ENCODE data around the gene ATP1B2. TPM values are rescaled to one million over a fixed set of nuclear protein-coding genes. Genes with fewer than 3 reads are reported as not detected.
A peak's percentile ranks its signal among the peaks of the same experiment; 100 is the strongest.

ATP1B2 gene
- total RNA-seq, 4 donors from 2014 or later, result 0.28 to 1.4 (median 0.48) TPM; not detected in 1

GRCh38 chr17:7703584-7704479 is 53.1 kb downstream of the ATP1B2 start:
- DNase-seq (ENCODE audit: low spot score), result no peak
- no peak for TF ChIP-seq CTCF (IDR thresholded peaks at IDR 0.05)
- peak; percentile 23 for ATAC-seq (ENCODE audit: low FRiP score)

GRCh38 chr17:7704601-7705268 is 54.0 kb downstream of the ATP1B2 start, which contains the start of gene EFNB3:
Gene EFNB3 (plus strand): TSS chr17:7705202. CDS start chr17:7705599, 397 bp downstream.
- no peak for TF ChIP-seq CTCF (IDR thresholded peaks at IDR 0.05)
- ATAC-seq (ENCODE audit: low FRiP score) (peak; percentile 54), DNase-seq (ENCODE audit: low spot score) (no peak)

- ATAC-seq (ENCODE audit: low FRiP score) (peak; percentile 29), DNase-seq (ENCODE audit: low spot score) (no peak)
- no peak for TF ChIP-seq CTCF (IDR thresholded peaks at IDR 0.05)
Measured at GRCh38 chr17:7705269-7706255, 54.8 kb downstream of the ATP1B2 start.

- DNase-seq (ENCODE audit: low spot score) (no peak), ATAC-seq (ENCODE audit: low FRiP score) (no peak)
- no peak for TF ChIP-seq CTCF (IDR thresholded peaks at IDR 0.05)
Measured at GRCh38 chr17:7706631-7707354, 56.1 kb downstream of the ATP1B2 start.

Other genes starting within 250 kb of the ATP1B2 start
- gene TMEM256, start 246.8 kb upstream of the ATP1B2 start, total RNA-seq, result 10 to 100 TPM; 45.8 to 98.2 (median 83.2) TPM
- 1 to 10 TPM; 6.1 to 8.8 (median 8.1) TPM for gene NLGN2, start 243.1 kb upstream of the ATP1B2 start, total RNA-seq
- gene SPEM1, start 230.6 kb upstream of the ATP1B2 start, total RNA-seq, result not detected
- gene SPEM2, start 225.3 kb upstream of the ATP1B2 start, total RNA-seq, result not detected
- gene SPEM3, start 222.1 kb upstream of the ATP1B2 start, total RNA-seq, result not detected
- gene TMEM102, start 215.5 kb upstream of the ATP1B2 start, total RNA-seq, result 1 to 10 TPM; 4.7 to 8.4 (median 5.1) TPM
- gene FGF11, start 211.4 kb upstream of the ATP1B2 start, total RNA-seq, result 1 to 10 TPM in 3 of 4 donors, under 1 TPM in 1; 0.72 to 1.9 (median 1.7) TPM
- 10 to 100 TPM in 1 of 4 donors, 1 to 10 TPM in 3; 3.0 to 10.9 (median 7.4) TPM for gene CHRNB1, start 205.9 kb upstream of the ATP1B2 start, total RNA-seq
- 10 to 100 TPM; 27.5 to 57.9 (median 38.5) TPM for gene ZBTB4, start 171.3 kb upstream of the ATP1B2 start, total RNA-seq
- not detected for gene SLC35G6, start 169.5 kb upstream of the ATP1B2 start, total RNA-seq
- 10 to 100 TPM; 57.1 to 99.2 (median 77.1) TPM for gene POLR2A, start 166.6 kb upstream of the ATP1B2 start, total RNA-seq
- gene TNFSF12, start 101.9 kb upstream of the ATP1B2 start, total RNA-seq, result 10 to 100 TPM; 29.2 to 64.5 (median 41.5) TPM
- 10 to 100 TPM; 24.5 to 70.9 (median 48.3) TPM for gene TNFSF13, start 92.2 kb upstream of the ATP1B2 start, total RNA-seq
- 10 to 100 TPM; 48.9 to 66.7 (median 59.0) TPM for gene SENP3, start 89.0 kb upstream of the ATP1B2 start, total RNA-seq
- 100 to 1,000 TPM in 3 of 4 donors, 10 to 100 TPM in 1; 99.1 to 321 (median 191) TPM for gene CD68, start 71.3 kb upstream of the ATP1B2 start, total RNA-seq
- gene MPDU1, start 67.1 kb upstream of the ATP1B2 start, total RNA-seq, result 100 to 1,000 TPM in 3 of 4 donors, 10 to 100 TPM in 1; 86.5 to 144 (median 122) TPM
- gene SOX15, start 60.8 kb upstream of the ATP1B2 start, total RNA-seq, result under 1 TPM in 3 of 4 donors, not detected in 1; 0.56 to 0.95 (median 0.72) TPM
- gene FXR2, start 36.0 kb upstream of the ATP1B2 start, total RNA-seq, result 10 to 100 TPM; 17.8 to 30.3 (median 22.7) TPM
- 10 to 100 TPM; 55.5 to 81.3 (median 66.2) TPM for gene SAT2, start 23.1 kb upstream of the ATP1B2 start, total RNA-seq
- 1 to 10 TPM in 1 of 4 donors, under 1 TPM in 1, not detected in 2; 0.37 to 2.5 TPM for gene SHBG, start 20.8 kb upstream of the ATP1B2 start, total RNA-seq
- 10 to 100 TPM; 18.1 to 26.3 (median 19.3) TPM for gene TP53, start 36.6 kb downstream of the ATP1B2 start, total RNA-seq
- 1 to 10 TPM; 3.5 to 6.8 (median 4.3) TPM for gene WRAP53, start 37.6 kb downstream of the ATP1B2 start, total RNA-seq
- 1 to 10 TPM in 3 of 4 donors, under 1 TPM in 1; 0.47 to 4.3 (median 2.4) TPM for gene EFNB3, start 54.3 kb downstream of the ATP1B2 start, total RNA-seq
- gene DNAH2, start 66.8 kb downstream of the ATP1B2 start, total RNA-seq, result under 1 TPM; 0.19 to 0.95 (median 0.65) TPM
- gene KDM6B, start 183.3 kb downstream of the ATP1B2 start, total RNA-seq, result 10 to 100 TPM in 3 of 4 donors, 1 to 10 TPM in 1; 4.8 to 52.8 (median 34.6) TPM
- 10 to 100 TPM; 20.2 to 99.9 (median 24.6) TPM for gene TMEM88, start 204.1 kb downstream of the ATP1B2 start, total RNA-seq
- gene NAA38, start 206.6 kb downstream of the ATP1B2 start, total RNA-seq, result 100 to 1,000 TPM in 1 of 4 donors, 10 to 100 TPM in 3; 61.2 to 209 (median 68.2) TPM
- 10 to 100 TPM in 1 of 4 donors, 1 to 10 TPM in 3; 9.0 to 33.5 (median 9.3) TPM for gene CYB5D1, start 207.1 kb downstream of the ATP1B2 start, total RNA-seq
- gene CHD3, start 237.9 kb downstream of the ATP1B2 start, total RNA-seq, result 10 to 100 TPM; 47.0 to 77.6 (median 57.3) TPM